ENCODE measurements around the gene RAB11FIP3. TPM values are rescaled to one million over a fixed set of nuclear protein-coding genes. Genes with fewer than 3 reads are reported as not detected.

Gene RAB11FIP3
- total RNA-seq, 1 experiment from 2014 or later: 33.7 TPM

DNA sequence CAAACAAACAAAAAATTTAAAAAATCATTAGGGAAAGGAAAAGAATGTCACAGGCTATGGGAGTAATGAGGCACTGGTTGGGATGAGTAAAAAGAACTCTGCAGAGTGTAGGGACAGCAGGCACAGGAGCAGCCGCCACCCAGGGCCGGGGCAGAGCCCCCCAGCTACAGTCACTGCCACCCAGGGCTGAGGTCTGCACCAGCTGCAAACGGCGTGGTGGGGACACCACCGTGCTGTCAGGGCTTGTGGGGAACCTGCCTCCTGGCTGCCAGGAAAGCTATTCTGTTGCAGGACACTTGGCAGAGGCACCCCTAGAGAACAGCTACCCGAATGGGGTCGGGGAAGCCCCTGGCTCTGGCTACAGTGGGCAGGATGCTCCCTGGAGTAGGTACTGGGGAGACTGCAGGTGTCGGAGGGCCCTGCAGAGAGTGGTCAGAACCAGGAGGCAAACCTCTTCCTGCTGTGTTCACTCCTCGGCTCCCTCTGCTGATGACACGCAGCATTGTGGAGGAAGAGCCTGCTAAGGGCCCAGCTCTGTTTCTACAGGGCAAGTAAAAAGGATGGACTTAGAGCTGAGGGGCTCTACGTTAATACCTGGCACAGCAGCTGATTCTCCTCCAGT, 69.8 kb downstream of the RAB11FIP3 start:
- CTCF ChIA-PET: interaction anchor here (0.6 to 1.2 kb wide), 5 partner anchors 71 to 388 kb away, joined by 3 to 8 read pairs (median 3); no protein-coding TSS in a partner anchor
- no peak overlapping the region for H3K27ac Mint-ChIP-seq (ENCODE audit: unreplicated experiment)
- DNase-seq: peak; percentile 70
- no TSS peak for BruUV-seq (replicated peaks)
- H3K4me1 Mint-ChIP-seq (ENCODE audit: low read depth, unreplicated experiment): no peaks in the 10 kb centered on the region
- H3K27me3 Mint-ChIP-seq (ENCODE audit: unreplicated experiment): no peaks in the 10 kb centered on the region
- TF ChIP-seq, protein P1, sequence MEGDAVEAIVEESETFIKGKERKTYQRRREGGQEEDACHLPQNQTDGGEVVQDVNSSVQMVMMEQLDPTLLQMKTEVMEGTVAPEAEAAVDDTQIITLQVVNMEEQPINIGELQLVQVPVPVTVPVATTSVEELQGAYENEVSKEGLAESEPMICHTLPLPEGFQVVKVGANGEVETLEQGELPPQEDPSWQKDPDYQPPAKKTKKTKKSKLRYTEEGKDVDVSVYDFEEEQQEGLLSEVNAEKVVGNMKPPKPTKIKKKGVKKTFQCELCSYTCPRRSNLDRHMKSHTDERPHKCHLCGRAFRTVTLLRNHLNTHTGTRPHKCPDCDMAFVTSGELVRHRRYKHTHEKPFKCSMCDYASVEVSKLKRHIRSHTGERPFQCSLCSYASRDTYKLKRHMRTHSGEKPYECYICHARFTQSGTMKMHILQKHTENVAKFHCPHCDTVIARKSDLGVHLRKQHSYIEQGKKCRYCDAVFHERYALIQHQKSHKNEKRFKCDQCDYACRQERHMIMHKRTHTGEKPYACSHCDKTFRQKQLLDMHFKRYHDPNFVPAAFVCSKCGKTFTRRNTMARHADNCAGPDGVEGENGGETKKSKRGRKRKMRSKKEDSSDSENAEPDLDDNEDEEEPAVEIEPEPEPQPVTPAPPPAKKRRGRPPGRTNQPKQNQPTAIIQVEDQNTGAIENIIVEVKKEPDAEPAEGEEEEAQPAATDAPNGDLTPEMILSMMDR (IDR thresholded peaks at IDR 0.05; ENCODE audit: unreplicated experiment): peak; percentile 64
- no peaks in the 10 kb centered on the region for H3K9me3 Mint-ChIP-seq (ENCODE audit: low read depth, unreplicated experiment)
- intact Hi-C loops (cut with micrococcal nuclease; ENCODE audit: unreplicated experiment): no loop called here
- no peaks in the 10 kb centered on the region for H3K36me3 Mint-ChIP-seq (ENCODE audit: insufficient read depth, unreplicated experiment)
- H3K4me3 Mint-ChIP-seq (ENCODE audit: low read depth, unreplicated experiment): no peak overlapping the region

DNA sequence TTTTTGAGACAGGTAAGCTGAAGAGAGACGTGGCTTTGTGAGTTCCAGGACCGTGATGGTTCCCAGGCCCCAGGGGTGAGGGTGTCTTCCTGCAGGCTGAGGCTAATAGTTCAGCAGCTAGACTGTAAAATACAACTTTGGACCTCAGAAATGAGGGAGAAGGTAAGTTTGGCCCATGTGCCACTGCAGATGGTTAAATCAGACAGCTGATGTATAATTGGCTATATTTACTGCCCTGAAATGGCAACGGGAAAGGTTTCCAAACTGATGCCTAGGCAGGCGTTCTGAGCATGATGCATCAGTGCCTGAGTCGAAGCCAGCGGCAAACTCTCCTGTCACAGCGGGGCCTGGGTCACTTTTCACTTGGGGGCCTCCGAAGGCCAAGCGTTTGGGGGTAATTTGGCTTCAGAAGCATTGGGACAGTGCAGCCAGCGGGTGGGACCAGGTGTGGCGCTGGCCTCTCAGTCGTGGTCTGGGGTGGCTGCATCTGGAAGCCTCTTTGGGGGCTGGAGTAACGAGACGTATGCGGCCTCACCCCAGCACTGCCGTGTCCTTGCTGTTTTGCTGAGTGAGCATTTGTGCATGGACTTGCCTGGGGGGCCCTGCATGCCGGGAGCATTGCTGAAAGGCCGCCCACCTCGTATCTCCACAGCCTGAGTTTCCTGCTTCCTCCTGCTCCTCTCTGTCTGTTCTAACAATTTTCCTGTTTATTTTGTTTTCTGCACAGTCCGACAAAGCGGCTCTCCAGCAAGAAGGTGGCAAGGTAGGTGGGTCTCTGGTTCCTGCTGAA, 70.8 kb downstream of the RAB11FIP3 start:
- H3K27me3 Mint-ChIP-seq (ENCODE audit: unreplicated experiment): no peaks in the 10 kb centered on the region
- BruUV-seq (replicated peaks): no TSS peak
- TF ChIP-seq, protein P1 (IDR thresholded peaks at IDR 0.05; ENCODE audit: unreplicated experiment): no peak
- no peak for DNase-seq
- no peak overlapping the region for H3K4me3 Mint-ChIP-seq (ENCODE audit: low read depth, unreplicated experiment)
- intact Hi-C loops (cut with micrococcal nuclease; ENCODE audit: unreplicated experiment): no loop called here
- no peaks in the 10 kb centered on the region for H3K9me3 Mint-ChIP-seq (ENCODE audit: low read depth, unreplicated experiment)
- no peaks in the 10 kb centered on the region for H3K36me3 Mint-ChIP-seq (ENCODE audit: insufficient read depth, unreplicated experiment)
- H3K27ac Mint-ChIP-seq (ENCODE audit: unreplicated experiment): no peak overlapping the region
- CTCF ChIA-PET: interaction anchor here (0.6 to 1.2 kb wide), 3 partner anchors 18 to 389 kb away, joined by 3 to 6 read pairs (median 4); no protein-coding TSS in a partner anchor
- no peaks in the 10 kb centered on the region for H3K4me1 Mint-ChIP-seq (ENCODE audit: low read depth, unreplicated experiment)

DNA sequence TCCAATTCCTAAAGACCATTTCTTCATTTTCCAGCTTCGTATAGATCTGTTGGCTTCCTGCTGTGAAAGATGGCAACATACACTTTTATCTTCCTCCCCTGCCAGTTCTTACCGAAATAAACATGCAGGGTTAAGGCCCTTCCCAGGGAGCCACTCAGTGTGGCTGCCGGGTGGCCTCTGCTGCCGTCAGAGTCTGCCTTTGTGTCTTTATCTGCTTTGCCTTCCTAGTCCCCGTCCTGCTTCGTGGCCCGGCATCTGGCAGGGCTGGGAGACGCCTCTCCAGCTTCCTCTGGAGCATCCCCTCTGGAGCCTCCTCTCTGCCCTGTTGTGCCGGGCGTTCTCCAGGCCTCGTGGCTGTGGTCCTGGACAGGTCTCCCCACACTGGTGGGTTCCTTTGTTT, 71.8 kb downstream of the RAB11FIP3 start:
- Mint-ChIP-seq H3K4me3 (ENCODE audit: low read depth, unreplicated experiment) (no peak overlapping the region), H3K27me3 (ENCODE audit: unreplicated experiment) (no peaks in the 10 kb centered on the region), H3K27ac (ENCODE audit: unreplicated experiment) (no peak overlapping the region), H3K36me3 (ENCODE audit: insufficient read depth, unreplicated experiment) (no peaks in the 10 kb centered on the region), H3K4me1 (ENCODE audit: low read depth, unreplicated experiment) (peaks cover 2% of the 10 kb centered on the region), H3K9me3 (ENCODE audit: low read depth, unreplicated experiment) (no peaks in the 10 kb centered on the region)
- CTCF ChIA-PET: no interaction called here
- TF ChIP-seq, protein P1 (IDR thresholded peaks at IDR 0.05; ENCODE audit: unreplicated experiment): no peak
- DNase-seq: no peak
- BruUV-seq (replicated peaks): no TSS peak
- intact Hi-C loops (cut with micrococcal nuclease; ENCODE audit: unreplicated experiment): no loop called here

DNA sequence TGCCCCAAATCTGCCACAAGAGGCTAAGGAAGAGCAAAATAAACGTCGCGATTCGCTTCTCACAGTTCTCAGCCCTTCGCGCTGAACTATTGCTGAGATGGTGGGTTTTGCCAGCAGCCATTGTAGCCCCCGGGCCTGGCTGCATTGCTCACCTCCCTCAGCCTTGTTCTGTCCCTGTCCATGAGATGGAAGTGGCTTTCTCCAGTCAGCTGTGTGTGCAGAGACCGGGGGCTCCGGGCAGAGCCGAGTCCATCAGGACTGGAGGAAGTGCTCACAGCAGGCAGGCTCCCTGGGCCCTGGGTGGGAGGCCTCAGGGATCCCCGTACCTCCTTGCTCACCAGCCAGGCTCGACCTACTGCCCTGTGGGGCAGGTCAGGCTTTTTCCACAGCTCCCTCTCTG, 74.5 kb downstream of the RAB11FIP3 start:
- TF ChIP-seq, protein P1 (IDR thresholded peaks at IDR 0.05; ENCODE audit: unreplicated experiment): no peak
- CTCF ChIA-PET: no interaction called here
- Mint-ChIP-seq H3K4me1 (ENCODE audit: low read depth, unreplicated experiment) (peaks cover 9% of the 10 kb centered on the region), H3K9me3 (ENCODE audit: low read depth, unreplicated experiment) (no peaks in the 10 kb centered on the region), H3K27ac (ENCODE audit: unreplicated experiment) (no peak overlapping the region), H3K36me3 (ENCODE audit: insufficient read depth, unreplicated experiment) (no peaks in the 10 kb centered on the region), H3K27me3 (ENCODE audit: unreplicated experiment) (no peaks in the 10 kb centered on the region), H3K4me3 (ENCODE audit: low read depth, unreplicated experiment) (no peak overlapping the region)
- DNase-seq: no peak
- no TSS peak for BruUV-seq (replicated peaks)
- intact Hi-C loops (cut with micrococcal nuclease; ENCODE audit: unreplicated experiment): no loop called here

Data from Calu3 (cell line).